Ishikawa (cell line): ENCODE data around the gene ELFN1.

Experiments used
- EGR1 ChIP-seq: IDR thresholded peaks from 2 replicates; pipeline ENCODE4 v1.6.1; 2012
- EP300 ChIP-seq: IDR thresholded peaks from 2 replicates; pipeline ENCODE4 v1.6.1; 2012; ENCODE audit warnings: borderline replicate concordance
- FOXM1 ChIP-seq: IDR thresholded peaks from 2 replicates; pipeline ENCODE4 v1.6.1; 2012; ENCODE audit warnings: low read depth, borderline replicate concordance
- RAD21 ChIP-seq: IDR thresholded peaks from 2 replicates; pipeline ENCODE4 v1.6.1; 2012; ENCODE audit warnings: low read depth
- TAF1 ChIP-seq: IDR thresholded peaks from 2 replicates; pipeline ENCODE4 v1.6.1; 2012; ENCODE audit warnings: low read depth, mild to moderate bottlenecking
- TCF12 ChIP-seq: IDR thresholded peaks from 2 replicates; pipeline ENCODE4 v1.6.1; 2012; ENCODE audit warnings: low read depth
- TEAD4 ChIP-seq: IDR thresholded peaks from 2 replicates; pipeline ENCODE4 v1.6.1; 2012
- USF1 ChIP-seq: IDR thresholded peaks from 2 replicates; pipeline ENCODE4 v1.6.1; 2012
- YY1 ChIP-seq: IDR thresholded peaks from 2 replicates; pipeline ENCODE4 v1.6.1; 2012; ENCODE audit warnings: low read depth
- ZBTB7A ChIP-seq: IDR thresholded peaks from 2 replicates; pipeline ENCODE4 v1.6.1; 2012; ENCODE audit warnings: low read depth
- TF ChIP-seq, protein P1 (sequence below): IDR thresholded peaks from 2 replicates; pipeline ENCODE4 v1.6.1; 2012; ENCODE audit warnings: low read depth, mild to moderate bottlenecking
- TF ChIP-seq, protein P2 (sequence below): IDR thresholded peaks from 2 replicates; pipeline ENCODE4 v1.6.1; 2012

DNA sequence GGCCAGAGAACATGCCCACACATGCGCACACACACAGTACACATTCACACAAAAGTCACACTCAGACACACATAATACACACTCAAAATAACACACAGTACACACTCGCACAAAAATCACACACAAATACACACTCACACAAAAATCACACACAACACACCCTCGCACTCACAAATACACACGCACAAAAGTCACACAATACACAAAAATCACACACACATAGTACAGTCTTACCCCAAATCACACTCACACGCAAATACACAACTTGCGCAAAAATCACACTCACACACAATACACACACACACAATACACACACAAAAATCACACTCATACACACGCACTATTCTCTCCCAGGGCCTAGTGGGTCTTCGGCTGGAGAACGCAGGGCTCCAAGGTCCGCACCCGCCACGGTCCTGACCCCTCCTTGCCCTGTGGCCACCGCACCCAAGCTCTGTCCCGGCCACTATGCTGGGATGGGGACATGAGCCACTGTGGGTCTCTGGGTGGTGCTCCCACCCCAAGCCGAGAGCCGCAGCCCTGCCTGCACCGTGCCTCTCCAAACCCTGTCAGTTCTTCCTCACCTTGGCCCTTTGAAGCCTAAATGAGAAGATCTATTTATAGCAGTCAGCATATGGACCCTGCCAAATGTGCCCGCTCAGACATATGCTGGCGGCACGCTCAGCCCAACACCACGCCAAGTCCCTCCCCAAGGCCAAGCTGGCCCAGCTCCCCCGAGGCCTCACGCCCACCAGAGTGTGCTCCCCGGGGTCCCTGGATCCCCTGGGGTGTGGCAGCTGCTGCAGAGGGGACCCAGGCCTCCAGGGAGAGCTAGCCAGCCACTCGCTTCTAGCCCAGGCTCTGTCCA, 55.9 kb downstream of the ELFN1 start:
- TF ChIP-seq EGR1 (no peak), EP300 (no peak), RAD21 (no peak), FOXM1 (no peak), YY1 (no peak), TEAD4 (no peak), TCF12 (no peak), TAF1 (no peak), ZBTB7A (no peak), USF1 (no peak)
- TF ChIP-seq, protein P1, sequence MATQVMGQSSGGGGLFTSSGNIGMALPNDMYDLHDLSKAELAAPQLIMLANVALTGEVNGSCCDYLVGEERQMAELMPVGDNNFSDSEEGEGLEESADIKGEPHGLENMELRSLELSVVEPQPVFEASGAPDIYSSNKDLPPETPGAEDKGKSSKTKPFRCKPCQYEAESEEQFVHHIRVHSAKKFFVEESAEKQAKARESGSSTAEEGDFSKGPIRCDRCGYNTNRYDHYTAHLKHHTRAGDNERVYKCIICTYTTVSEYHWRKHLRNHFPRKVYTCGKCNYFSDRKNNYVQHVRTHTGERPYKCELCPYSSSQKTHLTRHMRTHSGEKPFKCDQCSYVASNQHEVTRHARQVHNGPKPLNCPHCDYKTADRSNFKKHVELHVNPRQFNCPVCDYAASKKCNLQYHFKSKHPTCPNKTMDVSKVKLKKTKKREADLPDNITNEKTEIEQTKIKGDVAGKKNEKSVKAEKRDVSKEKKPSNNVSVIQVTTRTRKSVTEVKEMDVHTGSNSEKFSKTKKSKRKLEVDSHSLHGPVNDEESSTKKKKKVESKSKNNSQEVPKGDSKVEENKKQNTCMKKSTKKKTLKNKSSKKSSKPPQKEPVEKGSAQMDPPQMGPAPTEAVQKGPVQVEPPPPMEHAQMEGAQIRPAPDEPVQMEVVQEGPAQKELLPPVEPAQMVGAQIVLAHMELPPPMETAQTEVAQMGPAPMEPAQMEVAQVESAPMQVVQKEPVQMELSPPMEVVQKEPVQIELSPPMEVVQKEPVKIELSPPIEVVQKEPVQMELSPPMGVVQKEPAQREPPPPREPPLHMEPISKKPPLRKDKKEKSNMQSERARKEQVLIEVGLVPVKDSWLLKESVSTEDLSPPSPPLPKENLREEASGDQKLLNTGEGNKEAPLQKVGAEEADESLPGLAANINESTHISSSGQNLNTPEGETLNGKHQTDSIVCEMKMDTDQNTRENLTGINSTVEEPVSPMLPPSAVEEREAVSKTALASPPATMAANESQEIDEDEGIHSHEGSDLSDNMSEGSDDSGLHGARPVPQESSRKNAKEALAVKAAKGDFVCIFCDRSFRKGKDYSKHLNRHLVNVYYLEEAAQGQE, result no peak
- TF ChIP-seq, protein P2, sequence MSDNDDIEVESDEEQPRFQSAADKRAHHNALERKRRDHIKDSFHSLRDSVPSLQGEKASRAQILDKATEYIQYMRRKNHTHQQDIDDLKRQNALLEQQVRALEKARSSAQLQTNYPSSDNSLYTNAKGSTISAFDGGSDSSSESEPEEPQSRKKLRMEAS, result no peak
